Panc1 (cell line): Measurements from ENCODE around the gene STK32C.

ENCODE experiments used
- POLR2AphosphoS5 ChIP-seq: IDR thresholded peaks from 2 replicates; pipeline ENCODE4 v1.6.1; 2012; ENCODE audit warnings: mild to moderate bottlenecking, low read depth, low read length, moderate library complexity
- REST ChIP-seq, 2 experiments: IDR thresholded peaks; 2 replicates each; pipeline ENCODE4 v1.6.1; 2011 to 2012; ENCODE audit warnings: low read depth in 2 of 2, control low read depth in 1 of 2, low read length in 1 of 2, mild to moderate bottlenecking in 1 of 2, moderate library complexity in 1 of 2; ENCODE audit not compliant: insufficient read depth in 1 of 2
- TF ChIP-seq, protein P1 (sequence below): fragments of 450-650 bp; IDR thresholded peaks from 2 replicates; pipeline ENCODE4 v1.5.1; 2017; ENCODE audit warnings: mild to moderate bottlenecking

DNA sequence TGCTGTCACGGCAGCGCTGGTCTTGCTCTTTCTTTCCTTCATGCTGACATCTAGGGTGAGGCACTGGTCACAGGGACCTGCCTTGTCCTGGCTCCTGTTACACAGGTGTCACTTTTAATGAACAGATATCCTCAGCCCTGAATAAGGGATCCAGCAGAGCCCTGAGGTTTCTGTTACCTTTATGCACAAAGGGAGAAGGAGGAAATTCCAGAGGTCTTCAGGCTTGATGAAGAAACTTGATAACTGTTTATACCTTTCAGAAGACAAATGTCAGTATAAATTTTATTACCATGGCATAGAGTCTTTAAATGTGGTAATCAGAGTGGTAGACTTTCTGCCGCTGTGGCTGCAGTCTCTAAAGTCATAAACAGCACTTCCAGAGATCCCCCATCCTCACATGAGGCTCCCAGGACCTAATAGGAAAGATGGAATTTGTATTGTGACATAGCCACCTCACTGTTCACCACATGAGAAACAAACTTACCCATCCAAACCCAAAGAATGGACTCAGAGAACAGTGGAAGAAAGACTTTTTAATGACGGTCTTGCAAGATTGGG, 27.0 kb upstream of the STK32C start:
- TF ChIP-seq, protein P1, sequence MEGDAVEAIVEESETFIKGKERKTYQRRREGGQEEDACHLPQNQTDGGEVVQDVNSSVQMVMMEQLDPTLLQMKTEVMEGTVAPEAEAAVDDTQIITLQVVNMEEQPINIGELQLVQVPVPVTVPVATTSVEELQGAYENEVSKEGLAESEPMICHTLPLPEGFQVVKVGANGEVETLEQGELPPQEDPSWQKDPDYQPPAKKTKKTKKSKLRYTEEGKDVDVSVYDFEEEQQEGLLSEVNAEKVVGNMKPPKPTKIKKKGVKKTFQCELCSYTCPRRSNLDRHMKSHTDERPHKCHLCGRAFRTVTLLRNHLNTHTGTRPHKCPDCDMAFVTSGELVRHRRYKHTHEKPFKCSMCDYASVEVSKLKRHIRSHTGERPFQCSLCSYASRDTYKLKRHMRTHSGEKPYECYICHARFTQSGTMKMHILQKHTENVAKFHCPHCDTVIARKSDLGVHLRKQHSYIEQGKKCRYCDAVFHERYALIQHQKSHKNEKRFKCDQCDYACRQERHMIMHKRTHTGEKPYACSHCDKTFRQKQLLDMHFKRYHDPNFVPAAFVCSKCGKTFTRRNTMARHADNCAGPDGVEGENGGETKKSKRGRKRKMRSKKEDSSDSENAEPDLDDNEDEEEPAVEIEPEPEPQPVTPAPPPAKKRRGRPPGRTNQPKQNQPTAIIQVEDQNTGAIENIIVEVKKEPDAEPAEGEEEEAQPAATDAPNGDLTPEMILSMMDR = no peak
- no peak for TF ChIP-seq POLR2AphosphoS5
- TF ChIP-seq REST (IDR thresholded peaks at IDR 0.05; ENCODE audit: insufficient read depth in 1 of 2, low read depth in 2 of 2, low read length in 1 of 2) = no peak
